AG09319 (cell line): ENCODE measurements around the gene KCMF1.

Experiments
- DNase-seq: peaks from one replicate; pipeline ENCODE4 v3.0.0-alpha.2; 2010; ENCODE audit warnings: low read depth; ENCODE audit errors: extremely low read depth
- CTCF ChIP-seq: IDR thresholded peaks from 2 replicates; pipeline ENCODE4 v1.5.1; 2011; ENCODE audit warnings: low read depth, mild to moderate bottlenecking, inconsistent platforms, low read length, moderate library complexity

The KCMF1 gene

GRCh38 chr2:84971510-84972206 is 697 bp downstream of the KCMF1 start:
- TF ChIP-seq CTCF, result no peak
- DNase-seq, result no peak

- no peak for DNase-seq
- TF ChIP-seq CTCF, result no peak
Measured at GRCh38 chr2:84972207-84972783, 1.3 kb downstream of the KCMF1 start.

GRCh38 chr2:84972932-84973331 is 2.0 kb downstream of the KCMF1 start:
- no peak for DNase-seq
- no peak for TF ChIP-seq CTCF

- TF ChIP-seq CTCF, result no peak
- no peak for DNase-seq
Measured at GRCh38 chr2:84980263-84980983, 9.5 kb downstream of the KCMF1 start.

GRCh38 chr2:84986018-84986417 is 15.1 kb downstream of the KCMF1 start:
- DNase-seq, result no peak
- no peak for TF ChIP-seq CTCF

GRCh38 chr2:84989422-84989821 is 18.5 kb downstream of the KCMF1 start:
- no peak for TF ChIP-seq CTCF
- DNase-seq, result no peak

GRCh38 chr2:84989927-84990326 is 19.0 kb downstream of the KCMF1 start:
- TF ChIP-seq CTCF, result no peak
- DNase-seq, result no peak
